Stimulated activated CD8-positive, alpha-beta memory T cell treated with anti-CD3 and anti-CD28 coated beads, Interleukin-4, amount 100 ng/mL, for 4 hours (primary cell): Measurements from ENCODE around the gene LIAS.
"Not testable (repeated sequence)": the region's sequence is repeated elsewhere in the genome, so short reads cannot be mapped to it uniquely, and the experiment has no call there.

ENCODE experiments used
- DNase-seq, 2 donors: peaks; one replicate each; pipeline ENCODE4 v3.0.0-alpha.2; 2020; ENCODE audit warnings: low read depth in 2 of 2, low spot score in 1 of 2

Gene LIAS

DNA sequence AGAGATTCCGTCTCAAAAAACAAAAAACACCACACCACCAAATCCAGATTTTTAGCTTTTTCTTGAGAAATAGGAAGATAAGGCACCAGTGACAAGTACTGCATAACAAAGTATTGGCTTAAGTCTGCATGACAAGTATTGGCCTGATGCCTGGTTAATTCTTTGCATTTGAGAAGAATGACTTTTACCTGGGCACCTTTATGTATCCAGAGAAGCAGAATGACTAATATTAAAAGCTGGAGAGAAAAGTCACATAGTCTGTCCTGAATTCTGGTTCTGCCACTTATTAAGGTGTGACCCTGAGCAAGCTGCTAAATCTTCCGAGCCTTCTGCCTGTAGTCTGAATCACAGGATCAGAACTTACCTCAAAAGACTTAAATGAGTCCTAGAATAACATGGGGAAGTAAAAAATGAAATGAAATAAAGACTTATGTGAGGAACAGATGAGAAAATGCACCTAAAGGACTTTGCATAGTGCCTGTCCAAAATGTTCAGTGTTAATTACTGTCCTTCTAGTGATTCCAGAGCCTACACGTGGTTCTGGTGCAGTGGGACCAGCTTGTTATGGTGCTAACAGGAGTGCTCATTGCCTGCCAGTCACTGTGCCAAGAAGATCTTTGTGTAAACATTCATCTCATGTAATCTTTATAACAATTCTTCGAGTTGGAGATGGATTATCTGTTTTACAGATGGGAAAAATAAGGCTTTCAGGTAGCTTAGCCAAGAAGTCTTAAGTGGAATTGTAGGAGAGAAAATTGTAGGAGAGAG lies 36.8 kb downstream of the LIAS start:
- DNase-seq: no peak

DNA sequence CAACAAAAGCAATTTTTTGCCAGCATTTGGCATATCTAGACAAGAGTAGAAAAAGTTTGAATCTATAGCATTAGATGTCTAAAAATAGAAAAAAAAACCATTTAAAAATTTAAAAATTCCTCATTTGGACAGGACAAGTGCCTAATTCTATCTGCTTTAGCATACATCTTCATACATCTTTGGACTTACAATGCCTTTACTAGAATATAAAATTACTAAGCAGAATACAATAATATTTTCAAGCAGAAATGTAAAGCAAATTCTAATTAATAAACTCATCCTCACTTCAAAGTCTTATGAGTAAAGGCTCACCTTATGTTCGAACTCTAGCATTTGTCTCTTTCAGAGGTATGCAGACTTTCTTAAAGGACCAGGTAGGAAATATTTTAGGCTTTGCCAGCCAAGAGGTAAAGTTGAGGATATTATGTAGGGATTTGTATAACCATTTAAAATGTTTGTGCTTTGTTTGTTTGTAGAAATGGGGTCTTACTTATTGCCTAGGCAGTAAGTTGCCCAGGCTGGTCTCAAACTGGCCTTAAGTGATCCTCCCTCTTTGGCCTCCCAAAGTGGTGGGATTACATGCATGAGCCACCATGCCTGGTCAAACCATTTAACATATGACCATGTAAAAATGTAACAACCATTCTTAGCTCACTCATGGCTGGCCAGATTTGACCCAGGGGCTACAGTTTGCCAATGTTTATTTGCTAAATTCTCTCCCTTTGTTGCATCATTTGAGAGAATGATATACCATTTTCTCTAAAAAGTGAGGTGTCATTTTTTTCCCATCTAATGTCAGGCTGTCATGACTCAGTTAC lies 39.3 kb downstream of the LIAS start:
- no peak for DNase-seq

DNA sequence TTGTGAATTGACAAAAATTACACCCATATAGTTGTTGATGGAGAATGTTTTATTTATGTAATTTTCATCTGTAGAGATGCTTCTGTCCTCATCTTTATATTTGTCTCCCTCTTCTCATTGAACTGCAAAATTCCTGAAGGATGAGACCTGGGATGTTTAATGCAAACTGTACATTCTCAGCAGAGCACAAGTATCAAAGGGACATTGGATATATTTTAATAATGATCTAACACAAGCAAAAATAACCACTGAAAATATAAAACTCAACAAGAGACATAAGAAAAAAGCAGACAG lies 39.8 kb downstream of the LIAS start:
- no peak for DNase-seq

DNA sequence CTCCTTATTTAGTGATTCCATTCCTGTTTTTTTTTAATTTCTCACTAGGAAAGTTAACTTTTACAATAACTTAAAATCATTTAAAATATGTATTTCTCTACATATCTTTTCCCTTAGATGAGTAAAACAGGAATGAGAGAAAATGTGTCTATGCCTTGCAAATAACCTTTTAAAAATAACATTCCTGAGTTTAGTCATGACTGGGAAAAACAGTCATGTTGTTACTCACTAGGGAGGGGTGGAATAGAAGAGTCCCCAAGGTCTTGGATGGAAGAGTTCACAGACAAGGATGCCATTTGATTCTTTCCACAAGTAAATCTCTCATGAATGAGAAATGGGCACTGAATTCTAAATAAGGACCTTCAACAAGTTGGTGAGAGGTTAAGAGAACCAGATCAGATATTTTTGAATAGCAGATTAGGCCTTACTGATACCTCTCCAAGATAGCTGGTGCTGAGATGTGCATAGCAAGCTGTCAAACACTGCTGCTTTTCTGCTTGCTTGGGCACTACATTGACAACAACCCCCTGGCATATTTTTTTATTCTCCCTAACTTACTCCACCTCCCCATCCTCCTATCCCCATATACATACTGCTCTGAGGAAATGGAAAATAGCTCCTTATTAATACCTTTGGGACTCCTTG lies 43.3 kb downstream of the LIAS start:
- no peak for DNase-seq

DNA sequence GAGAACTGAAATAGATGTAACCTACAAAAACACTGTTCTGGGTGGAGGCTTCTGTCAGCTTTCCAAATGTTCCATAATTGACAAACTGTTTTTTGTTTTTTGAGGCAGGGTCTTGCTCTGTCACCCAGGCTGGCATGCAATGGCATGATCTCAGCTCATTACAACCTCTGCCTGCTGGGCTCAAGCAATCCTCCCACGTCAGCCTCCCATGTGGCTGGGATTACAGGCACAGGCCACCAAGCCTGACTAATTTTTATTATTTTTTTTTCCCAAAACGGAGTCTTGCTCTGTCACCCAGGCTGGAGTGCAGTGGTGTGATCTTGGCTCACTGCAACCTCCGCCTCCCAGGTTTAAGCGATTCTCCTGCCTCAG lies 43.8 kb downstream of the LIAS start:
- DNase-seq: not testable (repeated sequence)

DNA sequence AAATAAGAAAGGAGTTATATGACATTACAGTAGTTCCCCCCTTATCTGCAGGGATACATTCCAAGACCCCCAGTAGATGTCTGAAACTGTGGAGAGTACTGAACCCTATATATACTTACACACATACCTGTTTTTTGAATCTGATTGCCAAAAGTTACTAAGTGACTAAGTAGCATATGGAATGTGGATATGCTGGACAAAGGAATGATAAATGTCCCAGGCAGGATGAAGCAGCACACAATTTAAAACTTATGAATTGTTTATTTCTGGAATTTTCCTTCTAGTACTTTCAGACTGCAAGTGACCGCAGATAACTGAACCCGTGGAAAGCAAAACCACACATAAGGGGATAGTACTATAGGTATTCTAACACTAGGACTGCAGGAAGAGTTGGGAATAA lies 45.7 kb downstream of the LIAS start:
- no peak for DNase-seq

DNA sequence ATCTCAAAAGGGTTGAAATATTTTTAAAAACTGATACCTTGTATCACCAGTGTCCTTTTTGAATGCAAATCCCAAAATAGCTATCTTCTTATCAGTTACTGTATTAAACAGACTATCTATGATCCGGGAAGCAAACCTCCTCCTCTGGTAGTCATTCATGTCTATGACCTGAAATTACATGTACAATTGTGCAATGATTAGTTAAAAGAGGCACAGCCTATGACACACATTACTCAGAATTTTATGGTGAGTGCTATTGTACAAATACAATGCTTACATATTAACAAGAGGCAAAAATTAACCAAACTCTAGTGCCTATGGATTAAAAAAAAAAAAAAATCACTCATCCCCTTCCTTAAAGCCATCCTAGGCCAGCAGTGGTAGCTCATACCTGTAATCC lies 46.7 kb downstream of the LIAS start:
- DNase-seq: no peak

DNA sequence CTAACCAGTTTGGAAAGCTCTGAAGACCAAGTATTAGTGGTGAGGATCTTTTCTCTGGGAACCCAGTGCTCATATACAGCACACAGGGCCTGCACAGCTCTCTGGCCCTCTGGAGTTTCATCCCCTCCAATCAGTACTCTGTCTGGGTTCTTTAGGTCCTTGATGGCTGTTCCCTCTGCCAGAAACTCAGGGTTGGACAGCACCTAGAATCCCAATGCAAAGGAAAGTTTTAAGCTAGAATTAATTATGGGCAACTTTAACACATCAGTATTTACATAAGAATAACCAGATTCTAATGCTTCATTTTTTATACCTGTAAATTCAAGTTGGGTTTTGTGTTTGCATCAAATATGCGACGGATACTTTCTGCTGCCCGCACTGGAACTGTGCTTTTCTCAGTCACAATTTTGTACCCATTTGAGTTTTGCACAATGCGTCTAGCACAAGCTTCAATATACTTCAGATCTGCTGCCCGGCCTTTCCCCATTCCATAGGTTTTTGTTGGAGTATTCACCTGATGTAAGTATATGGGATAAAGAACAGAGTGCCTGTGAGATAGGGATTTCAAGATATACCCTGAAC lies 51.6 kb downstream of the LIAS start:
- DNase-seq: no peak

DNA sequence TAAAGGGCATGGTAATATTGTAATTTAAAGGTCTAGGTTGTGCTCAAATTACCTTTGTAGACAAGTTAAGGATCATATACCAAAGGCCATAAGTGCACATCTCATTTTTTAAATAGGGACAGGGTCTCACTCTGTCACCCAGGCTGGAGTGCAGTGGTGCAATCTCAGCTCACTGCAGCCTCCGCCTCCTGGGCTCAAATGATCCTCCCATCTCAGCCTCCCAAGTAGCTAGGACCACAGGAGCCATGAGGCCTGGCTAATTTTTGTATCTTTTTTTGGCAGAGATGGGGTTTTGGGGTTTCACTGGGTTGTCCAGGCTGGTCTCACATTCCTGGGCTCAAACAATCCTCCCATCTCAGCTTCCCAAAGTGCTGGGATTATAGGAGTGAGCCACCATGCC lies 55.4 kb downstream of the LIAS start:
- not testable (repeated sequence) for DNase-seq

DNA sequence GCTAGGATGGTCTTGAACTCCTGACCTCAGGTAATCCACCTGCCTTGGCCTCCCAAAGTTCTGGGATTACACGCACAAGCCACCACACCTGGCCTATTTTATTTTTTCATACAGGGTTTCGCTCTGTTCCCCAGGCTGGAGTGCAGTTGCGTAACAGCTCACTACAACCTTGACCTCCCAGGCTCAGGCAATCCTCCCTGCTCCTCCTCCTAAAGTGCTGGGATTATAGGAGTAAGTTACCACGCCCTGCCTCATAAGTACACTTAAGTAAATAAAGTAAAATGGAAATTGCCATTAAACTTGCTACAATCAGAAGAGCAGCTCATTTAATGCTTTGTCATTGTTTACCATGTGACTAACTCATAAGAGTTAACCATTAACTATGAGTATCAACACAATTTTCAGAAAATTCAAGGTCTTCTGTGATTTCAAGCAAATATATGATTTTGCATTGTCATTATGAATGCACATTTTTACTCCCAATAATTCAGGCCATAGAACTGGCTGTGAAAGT lies 56.1 kb downstream of the LIAS start:
- DNase-seq: no peak

DNA sequence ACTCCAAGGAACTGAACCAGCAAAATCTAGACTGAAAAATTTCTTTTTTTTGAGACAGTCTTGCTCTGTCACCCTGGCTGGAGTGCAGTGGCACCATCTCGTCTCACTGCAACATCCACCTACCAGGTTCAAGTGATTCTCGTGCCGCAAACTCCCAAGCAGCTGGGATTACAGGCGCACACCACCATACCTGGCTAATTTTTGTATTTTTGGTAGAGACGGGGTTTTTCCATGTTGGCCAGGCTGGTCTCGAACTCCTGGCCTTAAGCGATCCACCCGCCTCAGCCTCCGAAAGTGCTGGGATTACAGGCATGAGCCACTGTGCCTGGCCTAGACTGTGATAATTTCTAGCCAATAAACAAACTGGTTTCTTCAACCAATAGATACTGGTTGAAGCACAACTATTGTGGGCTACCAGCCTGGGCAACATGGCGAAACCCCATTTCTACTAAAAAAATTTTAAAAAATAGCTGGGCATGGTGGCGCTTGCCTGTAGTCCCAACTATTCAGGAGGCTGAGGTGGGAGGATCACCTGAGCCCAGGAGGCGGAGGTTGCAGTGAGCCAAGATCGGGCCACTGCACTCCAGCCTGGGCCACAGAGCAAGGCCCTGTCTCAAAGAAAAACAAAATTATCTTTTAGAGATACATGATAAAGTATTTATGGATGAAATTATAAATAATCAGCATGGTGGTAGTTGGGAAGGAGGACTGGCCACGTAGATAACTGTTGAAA lies 57.0 kb downstream of the LIAS start:
- not testable (repeated sequence) for DNase-seq

DNA sequence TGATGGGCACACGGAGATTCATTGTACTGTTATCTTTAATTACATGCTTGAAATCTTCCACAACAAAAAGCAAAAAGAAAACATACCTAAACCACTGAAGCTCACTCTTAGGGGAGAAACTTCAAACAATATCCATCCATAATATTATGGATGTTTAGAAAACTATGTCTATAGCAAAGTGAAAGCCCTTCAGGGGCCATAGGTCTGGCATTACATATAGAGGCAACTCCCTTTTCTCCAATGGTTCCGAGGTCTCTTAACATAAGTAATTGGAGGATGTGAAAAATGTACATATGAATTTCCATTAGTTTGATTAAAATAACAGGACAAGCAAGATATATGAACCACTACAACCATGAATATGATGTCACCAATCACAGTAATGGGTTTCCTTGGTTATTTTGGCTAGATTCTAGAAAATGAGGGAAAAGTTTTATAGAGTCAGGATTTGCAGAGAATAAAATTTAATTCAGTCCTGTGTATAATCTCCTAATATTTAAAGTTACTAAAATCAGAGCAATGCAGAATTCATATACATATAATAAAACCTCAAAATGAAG lies 57.6 kb downstream of the LIAS start:
- no peak for DNase-seq

DNA sequence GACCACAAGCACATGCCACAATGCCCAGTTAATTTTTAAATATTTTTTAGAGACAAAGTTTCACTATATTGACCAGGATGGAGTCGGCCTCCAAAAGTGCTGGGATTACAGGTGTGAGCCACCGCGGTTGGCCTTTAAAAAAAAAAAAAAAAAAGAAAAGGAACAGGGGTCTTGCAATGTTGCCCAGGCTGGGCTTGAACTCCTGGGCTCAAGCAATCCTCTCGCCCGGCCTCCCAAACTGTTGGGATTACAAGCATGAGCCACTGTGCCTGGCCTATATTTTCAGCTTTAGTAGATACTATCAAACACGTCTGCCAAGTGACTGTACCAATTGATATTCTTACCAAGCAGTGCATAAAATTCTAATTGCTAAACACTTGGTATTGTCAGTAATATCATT lies 59.6 kb downstream of the LIAS start:
- DNase-seq: no peak

DNA sequence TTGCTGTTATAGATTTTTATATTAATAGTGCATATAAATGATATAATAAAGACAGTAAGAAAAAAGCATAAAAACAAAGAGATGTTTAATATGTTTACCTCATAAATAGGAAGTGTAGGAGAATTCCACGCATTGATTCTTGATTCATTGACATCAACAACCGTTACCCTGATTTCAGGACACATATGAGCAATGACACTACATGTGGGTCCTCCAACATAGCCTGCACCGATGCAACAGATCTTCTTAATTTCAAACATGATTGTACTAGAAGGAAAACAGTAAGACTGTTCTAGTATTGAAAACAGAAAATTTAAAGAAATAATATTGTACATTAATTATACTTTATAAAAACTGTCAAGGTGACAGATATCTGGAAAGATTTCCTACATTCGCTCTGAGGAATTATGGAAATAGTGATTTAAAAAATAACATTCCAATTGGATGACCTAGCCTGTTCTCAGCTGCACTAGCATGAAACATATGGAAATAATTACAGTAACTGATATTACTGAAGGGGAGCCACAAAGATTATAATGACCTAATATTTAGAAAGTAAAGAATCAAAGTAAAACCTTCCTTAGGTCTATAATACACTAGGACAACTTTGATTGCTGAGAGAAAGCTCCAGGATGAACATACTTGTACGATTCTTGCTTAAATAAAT lies 62.5 kb downstream of the LIAS start:
- DNase-seq: no peak

DNA sequence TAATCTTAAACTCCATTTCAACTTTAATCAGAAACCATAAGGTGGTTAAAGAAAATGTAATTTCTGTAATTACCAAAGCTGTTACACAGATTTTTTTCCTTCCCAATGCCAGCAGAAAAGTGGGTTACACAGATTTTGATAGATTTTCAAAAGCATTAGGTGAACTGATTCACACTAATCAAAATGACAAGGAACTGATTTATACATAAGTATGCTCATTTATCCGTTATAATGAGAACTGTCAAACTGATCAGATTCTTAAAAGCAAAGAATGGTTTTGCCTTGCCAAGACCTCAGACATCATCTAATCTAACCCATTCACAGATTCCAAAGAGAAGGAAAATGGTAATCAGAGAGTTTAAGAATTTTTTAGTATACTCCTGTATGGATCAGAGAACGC lies 63.2 kb downstream of the LIAS start:
- no peak for DNase-seq

DNA sequence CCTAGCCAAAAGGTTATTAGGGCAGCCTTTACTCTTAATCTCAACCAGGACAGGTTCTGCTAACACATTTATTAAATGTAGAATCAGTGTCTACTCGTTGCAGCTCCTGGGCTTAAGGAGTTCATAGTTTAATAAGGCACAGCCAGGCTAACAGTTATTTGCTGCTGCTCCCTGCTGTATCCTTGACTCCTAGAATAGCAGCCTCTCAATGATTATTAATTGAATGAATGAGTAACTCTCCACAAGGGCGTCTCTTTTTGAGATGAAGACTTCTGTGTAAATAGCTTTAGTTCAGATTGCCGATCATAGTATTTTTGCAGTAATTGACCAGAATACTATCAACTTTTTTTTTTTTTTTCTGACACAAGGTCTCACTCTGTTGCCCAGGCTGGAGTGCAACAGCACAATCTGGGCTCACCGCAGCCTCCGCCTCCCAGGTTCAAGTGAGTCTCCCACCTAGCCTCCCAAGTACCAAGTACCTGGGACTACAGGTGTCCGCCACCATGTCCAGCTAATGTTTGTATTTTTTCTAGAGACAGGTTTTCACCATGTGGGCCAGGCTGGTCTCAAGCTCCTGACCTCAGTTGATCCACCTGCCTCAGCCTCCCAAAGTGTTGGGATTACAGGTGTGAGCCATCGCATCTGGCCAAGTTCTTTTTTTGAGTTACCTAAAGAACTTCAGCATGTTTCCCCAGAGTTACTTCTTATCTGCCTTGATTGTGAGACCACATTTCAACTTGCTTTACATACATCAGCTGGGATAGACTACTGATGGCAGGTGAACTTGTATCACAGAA lies 65.5 kb downstream of the LIAS start:
- DNase-seq: no peak

DNA sequence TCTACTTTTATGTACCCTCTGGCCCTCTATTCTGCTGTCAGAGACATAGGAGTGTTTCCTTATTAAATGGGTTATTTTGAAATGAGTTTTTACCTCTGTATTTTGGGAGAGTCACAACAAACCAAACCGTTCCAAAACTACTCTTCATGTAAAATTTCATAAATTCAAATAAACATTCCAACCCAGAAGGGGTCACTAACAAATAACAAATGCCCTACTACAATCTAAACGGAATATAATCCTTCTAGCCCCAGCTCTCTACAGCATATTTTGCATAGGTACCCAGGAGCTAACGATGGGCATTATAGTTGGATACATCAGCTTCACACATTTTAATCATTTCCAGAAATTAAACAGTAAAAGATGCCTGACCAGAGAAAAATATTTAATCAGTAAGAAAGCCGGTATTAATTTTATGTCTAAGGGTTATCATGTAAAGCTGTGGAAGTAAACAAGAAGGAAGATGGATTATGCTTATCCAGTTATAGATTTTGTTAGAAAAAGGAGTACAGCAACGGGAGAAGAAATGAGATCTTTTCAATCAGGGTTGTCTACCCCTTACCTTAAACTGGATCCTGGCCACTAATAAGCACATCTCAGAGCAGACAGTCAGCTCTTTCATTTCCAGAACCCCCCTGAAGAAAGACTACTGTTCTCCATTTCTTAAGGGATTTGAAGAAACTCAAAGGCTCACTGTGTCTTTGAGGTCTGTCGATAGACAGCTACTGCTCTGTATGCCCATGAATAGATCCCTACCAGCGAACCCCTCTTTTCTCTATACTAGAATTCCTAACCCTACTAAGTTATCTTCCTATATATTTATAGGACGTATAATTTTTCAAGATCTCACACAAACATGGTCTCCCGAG lies 67.2 kb downstream of the LIAS start:
- no peak for DNase-seq

DNA sequence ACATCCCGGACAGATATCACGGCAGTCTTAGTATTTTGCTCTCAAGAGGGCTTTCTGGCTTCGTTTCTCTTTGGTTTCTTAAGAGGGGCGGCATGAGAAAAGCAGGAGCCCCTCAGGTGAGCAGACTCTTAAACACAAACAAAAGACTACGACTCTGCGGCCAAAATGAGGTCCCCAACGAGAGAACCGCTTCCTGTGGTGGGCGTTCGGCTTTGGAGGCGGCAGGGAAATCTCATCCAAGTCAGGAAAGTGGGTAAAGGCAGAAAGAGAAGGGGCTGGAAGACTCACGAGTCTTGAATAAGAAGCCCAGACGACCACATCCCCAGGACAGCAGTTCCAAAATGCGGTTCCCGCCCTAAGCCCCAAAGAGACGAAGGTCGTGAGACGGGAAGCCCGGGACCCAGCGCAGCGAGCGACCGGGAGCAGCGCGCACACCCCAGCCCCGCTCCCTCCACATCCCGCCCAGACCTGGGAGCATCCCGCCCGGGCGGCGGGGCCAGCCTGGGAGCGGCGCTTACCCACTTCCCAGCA lies 68.0 kb downstream of the LIAS start:
- DNase-seq: peak; percentile 1 to 12
